NCI-H69 (cell line): Measurements from ENCODE around the gene SV2C.
"Not testable (repeated sequence)": the region's sequence is repeated elsewhere in the genome, so short reads cannot be mapped to it uniquely, and the experiment has no call there.

Experiments
- DNase-seq: peaks from one replicate; lab custom pipeline; 2025; lab: John Stamatoyannopoulos, UW

The SV2C gene

GRCh38 chr5:76303921-76304320, 220.7 kb downstream of the SV2C start:
- DNase-seq, result peak; percentile 43

- DNase-seq, result no peak
These were observed 222.1 kb downstream of the SV2C start for GRCh38 chr5:76305269-76305668.

- DNase-seq, result no peak
These were observed 222.6 kb downstream of the SV2C start for GRCh38 chr5:76305775-76306174.

- no peak for DNase-seq
These were observed 227.0 kb downstream of the SV2C start for GRCh38 chr5:76310208-76310607.

DNA sequence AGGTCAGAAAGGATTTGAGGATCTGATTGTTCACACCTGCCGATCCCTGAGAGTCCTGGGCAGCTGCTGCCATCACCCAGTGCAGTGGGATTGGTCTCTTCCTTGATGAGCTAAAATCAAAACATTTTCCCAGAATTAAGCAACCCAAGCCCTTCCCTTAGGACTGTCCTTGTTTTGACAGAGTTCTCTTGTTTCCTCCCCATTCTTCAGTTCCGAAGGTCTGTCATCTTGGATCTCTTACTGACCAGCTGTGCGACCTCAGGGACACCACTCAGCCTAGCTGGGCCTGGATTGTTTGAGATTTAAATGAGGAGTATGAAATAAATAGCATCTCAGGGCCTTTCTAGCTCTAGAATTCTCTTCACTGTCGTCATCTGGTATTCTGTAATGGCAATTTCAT, 229.6 kb downstream of the SV2C start:
- DNase-seq, result no peak

- DNase-seq, result no peak
These were observed 231.5 kb downstream of the SV2C start for GRCh38 chr5:76314643-76315042.

DNA sequence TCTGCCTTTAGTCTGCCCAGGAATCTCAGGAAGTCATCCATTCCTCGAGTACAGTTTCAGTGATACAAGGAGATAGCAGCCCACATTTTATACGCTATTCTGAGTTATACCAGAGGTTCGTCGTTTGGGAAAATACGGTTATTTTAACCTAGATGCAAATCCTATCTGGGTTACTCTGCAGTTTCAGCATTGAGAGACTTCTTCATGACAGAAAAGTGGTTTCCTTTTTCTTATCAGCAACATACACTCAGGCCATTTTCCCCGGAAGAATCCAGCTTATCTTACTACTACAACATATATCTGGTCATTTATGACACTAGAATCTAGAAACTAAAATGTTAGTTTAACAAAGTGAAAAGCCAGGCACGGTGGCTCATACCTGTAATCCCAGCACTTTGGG, 236.5 kb downstream of the SV2C start:
- no peak for DNase-seq

DNA sequence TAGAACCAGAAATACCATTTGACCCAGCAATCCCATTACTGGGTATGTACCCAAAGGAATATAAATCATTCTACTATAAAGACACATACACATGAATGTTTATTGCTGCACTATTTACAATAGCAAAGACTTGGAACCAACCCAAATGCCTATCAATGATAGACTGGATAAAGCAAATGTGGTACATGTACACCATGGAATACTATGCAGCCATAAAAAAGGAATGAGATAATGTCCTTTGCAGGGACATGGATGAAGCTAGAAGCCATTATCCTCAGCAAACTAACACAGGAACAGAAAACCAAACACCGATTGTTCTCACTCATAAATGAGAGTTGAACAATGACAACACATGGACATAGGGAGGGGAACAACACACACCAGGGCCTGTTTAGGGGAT, 240.3 kb downstream of the SV2C start:
- DNase-seq, result not testable (repeated sequence)

DNA sequence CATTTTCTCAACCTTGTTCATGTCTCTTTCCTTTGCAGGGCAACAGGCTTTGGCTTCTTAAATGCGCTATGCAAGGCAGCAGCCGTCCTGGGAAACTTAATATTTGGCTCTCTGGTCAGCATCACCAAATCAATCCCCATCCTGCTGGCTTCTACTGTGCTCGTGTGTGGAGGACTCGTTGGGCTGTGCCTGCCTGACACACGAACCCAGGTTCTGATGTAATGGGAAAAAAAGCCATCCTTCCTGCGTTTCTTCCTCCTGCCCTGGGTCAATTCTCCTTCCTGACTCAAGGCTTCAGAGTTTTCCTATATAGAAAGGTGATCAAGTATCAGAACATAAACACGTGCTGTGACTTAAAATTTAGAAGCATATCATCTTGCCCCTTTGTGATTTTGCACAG, 242.1 kb downstream of the SV2C start:
- DNase-seq, result no peak

GRCh38 chr5:76325876-76326491, 242.8 kb downstream of the SV2C start:
- peak; percentile 37 for DNase-seq

DNA sequence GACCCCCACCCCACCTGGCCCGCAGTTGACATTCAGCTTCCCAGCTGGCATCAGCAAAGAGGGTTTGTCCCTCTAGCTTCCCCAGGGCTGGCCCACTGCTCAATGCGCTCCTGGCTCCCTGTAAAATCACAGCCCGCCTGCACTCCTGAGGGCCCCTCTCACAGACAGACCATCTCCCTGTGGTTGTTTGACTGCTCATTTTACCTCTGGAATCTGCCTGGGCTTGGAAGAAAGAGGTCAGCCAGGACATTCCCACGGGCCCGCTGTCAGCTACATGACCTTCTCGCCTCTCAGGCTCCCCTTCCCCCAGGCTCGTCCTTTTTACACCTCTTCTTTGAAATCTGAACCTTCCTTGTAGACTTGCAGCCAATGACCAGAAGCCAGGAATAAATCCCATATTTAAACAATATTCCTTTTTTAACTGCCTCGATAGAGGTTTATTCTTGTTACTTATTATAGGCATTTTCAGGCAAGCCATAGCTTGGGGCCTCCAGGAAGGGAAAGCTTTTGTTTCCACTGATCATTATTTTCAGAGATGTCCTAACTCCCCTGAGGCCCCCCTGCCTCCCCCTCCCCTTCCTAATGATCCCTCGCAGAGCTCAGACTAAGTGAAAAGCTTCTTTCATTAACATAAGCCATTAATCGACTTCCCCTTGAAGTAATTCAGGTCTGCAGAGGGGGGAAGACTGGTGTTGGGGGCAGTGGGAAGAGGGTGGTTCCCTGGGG, 243.6 kb downstream of the SV2C start:
- no peak for DNase-seq

DNA sequence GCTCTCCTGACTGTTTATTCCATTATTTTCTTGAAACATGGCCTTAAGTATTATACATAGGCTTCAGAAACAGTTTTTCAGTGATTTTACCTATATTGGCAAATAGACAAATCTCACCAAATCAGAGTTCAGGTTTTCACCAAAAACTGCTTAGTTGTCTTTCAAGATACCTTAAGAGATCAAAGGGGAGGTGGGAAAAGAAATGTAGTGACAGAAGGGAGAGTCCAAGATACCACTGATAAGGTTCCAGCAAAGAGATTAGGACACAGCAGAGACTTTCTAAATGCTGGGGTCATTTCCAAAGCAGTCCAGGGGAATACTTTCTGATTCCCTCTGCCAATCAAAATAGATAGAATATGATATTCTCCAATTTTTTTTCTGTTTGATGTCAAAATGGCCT, 246.2 kb downstream of the SV2C start:
- DNase-seq, result no peak

- no peak for DNase-seq
These were observed 247.9 kb downstream of the SV2C start for GRCh38 chr5:76331126-76331525.

DNA sequence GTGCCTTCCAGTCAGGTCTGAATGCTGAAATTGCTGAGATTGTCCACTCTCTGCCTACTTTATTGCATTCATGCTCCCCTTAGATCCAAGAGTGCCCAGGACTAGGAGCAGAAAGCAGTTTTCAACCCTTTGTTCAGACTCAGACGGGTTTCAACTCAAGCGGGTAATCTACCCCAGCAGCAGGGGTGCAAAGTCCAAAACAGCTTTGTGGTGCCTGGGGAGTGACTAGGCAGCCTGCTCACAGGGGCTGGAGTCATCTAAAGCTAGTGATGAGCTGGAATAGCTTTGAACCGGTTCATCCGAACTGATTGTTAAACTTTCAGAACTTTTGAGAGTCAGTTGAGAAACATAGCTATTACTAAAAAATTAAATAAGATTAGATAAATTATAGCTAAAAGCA, 248.9 kb downstream of the SV2C start:
- no peak for DNase-seq

DNA sequence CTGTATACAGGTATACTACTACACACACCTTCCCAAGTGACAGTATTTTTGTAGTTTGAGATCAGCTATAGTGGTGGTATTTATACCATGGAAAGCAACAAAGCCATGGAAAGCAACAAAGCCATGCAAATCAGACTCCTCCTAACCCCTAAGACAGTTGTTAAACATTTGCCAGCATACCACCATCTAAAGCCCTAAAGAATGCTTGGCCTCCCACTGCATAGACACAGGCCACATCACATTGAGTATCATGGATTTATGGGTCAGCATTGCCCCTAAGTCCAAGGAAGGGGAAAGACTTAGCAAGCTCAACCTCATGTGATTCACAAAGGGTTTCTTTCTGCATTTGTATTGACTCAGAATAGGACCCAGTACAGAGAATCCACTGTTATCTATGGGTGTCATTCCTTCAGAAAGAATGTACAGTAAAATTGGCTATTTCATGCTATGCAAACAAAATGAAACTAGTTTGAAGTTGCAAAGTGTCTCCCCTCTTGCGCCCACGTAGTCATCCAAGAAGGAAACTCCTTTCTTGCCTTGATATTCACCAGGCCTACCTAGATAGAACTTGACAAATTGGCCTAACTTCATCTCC, 249.5 kb downstream of the SV2C start:
- no peak for DNase-seq

- no peak for DNase-seq
These were observed 250.4 kb downstream of the SV2C start for GRCh38 chr5:76333571-76333970.

DNA sequence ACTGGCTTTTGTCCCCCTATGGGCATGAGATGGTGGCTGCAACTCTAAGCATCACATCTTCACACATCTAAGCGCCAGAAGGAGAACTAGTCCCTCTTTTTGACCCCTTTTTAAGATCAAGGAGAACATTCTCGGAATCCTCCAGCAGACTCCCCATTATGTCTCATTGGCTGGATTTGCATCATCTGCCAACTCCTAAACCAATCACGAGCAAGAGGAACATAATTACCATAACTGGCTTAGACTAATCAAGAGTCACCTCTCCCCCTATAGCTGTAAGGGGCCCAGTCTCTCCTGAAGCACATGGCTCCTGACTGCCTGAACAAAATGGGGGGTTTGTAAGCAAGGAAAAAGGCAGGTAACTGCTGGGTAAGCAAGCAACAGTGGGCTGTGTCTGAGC, 251.4 kb downstream of the SV2C start:
- no peak for DNase-seq

DNA sequence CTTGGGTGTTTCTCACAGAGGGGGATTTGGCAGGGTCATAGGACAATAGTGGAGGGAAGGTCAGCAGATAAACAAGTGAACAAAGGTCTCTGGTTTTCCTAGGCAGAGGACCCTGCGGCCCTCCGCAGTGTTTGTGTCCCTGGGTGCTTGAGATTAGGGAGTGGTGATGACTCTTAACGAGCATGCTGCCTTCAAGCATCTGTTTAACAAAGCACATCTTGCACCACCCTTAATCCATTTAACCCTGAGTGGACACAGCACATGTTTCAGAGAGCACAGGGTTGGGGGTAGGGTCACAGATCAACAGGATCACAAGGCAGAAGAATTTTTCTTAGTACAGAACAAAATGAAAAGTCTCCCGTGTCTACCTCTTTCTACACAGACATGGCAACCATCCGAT, 252.3 kb downstream of the SV2C start:
- DNase-seq, result not testable (repeated sequence)

DNA sequence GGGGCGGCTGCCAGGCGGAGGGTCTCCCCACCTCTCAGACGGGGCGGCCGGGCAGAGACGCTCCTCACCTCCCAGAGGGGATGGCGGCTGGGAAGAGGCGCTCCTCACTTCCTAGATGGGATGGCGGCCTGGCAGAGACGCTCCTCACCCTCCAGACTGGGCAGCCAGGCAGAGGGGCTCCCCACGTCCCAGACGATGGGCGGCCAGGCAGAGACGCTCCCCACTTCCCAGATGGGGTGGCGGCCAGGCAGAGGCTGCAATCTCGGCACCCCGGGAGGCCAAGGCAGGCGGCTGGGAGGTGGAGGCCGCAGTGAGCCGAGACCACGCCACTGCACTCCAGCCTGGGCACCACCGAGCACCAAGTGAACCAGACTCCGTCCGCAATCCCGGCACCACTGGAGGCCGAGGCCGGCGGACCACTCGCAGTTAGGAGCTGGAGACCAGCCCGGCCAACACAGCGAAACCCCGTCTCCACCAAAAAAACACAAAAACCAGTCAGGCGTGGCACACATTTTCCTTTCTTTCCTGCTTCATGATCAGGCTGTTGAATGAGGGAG, 253.1 kb downstream of the SV2C start:
- not testable (repeated sequence) for DNase-seq

DNA sequence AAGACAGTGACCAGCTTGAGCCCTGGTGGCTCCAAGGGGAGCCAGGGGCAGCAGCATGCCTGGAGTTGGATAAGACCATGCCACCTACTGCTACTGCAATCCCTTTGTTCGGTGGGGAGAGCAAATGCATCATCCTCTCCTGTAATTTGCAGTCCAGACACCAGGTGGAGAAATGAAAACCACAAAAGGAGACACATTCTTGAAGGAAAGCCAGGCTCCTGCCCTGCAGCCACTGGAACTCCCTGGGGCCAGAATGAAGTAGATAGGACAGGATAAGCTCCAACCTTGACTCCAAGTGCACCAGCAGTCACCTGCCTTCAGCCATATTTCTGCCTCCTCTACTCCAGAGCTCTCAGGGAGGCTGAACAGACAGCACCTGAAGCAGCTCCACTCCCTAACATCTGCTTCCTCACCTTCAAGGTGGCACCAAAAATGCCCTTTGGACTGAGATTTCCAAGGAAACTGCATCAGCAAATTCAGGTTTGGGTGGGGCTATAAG, 254.8 kb downstream of the SV2C start:
- DNase-seq, result peak; percentile 11

GRCh38 chr5:76339919-76340318, 256.7 kb downstream of the SV2C start:
- no peak for DNase-seq

DNA sequence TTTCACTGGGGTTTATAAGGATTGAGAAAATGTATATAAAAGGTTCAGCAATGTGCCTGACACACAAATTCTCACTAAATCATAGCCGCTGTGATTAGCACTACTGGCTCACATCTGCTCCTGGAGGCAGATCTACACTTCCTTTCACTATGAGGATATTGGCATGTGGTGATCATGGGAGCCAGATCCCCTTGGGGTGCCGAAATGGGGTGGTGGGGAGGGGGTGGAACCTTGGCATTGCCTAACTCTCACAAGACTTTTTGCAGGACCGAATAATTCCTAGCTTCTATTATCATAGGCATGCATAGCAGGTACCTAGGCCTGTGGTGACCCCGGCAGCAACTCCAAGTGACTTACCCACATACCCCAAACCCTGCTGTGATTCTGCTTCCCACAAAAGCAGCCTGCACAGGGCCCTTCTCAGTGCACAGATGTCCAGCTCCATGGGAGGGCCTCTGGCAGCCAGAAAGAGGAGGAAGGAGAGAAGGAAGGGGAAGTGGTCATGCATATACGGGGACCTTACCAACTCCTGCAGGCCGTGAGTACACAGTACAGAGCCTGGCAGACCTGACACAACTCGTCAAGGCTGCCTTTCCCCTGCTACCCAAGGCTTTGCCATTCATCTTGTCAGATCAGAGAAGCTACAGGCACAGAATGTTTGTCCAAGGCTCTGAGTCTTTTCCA, 258.6 kb downstream of the SV2C start:
- no peak for DNase-seq
